Measurements from ENCODE around the gene COL25A1.

DNA sequence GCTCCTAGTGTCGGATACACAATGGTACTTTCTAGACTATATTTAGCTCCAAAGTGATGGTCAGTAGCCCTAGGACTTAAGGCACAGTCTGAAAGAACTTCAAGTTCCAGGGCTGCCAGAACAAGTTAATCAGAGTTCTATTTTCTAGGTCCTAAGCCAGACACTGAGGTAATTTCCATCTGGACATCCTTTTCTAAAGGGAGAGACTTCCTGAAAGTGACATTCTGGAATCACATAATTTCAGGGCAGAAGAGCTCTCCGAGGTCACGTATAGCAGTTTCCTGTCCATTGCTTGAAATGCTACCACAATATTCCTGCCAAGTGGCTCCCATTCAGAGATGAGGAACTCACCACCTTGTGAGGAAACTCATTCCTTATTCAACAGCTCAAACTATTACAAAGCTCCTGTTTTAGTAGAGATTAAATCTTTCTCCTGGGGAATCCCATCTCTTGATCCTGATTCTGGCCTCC lies 117.9 kb downstream of the COL25A1 start:
- TF ChIP-seq, protein P1, sequence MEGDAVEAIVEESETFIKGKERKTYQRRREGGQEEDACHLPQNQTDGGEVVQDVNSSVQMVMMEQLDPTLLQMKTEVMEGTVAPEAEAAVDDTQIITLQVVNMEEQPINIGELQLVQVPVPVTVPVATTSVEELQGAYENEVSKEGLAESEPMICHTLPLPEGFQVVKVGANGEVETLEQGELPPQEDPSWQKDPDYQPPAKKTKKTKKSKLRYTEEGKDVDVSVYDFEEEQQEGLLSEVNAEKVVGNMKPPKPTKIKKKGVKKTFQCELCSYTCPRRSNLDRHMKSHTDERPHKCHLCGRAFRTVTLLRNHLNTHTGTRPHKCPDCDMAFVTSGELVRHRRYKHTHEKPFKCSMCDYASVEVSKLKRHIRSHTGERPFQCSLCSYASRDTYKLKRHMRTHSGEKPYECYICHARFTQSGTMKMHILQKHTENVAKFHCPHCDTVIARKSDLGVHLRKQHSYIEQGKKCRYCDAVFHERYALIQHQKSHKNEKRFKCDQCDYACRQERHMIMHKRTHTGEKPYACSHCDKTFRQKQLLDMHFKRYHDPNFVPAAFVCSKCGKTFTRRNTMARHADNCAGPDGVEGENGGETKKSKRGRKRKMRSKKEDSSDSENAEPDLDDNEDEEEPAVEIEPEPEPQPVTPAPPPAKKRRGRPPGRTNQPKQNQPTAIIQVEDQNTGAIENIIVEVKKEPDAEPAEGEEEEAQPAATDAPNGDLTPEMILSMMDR (conservative IDR thresholded peaks at IDR 0.05) = no peak
- no peak for TF ChIP-seq ZFX (IDR thresholded peaks at IDR 0.05)
